Left renal pelvis (tissue), 4 donors: ENCODE results near the gene FBXL7. TPM values are rescaled to one million over a fixed set of nuclear protein-coding genes. Genes with fewer than 3 reads are reported as not detected.
"Not testable (repeated sequence)": the region's sequence is repeated elsewhere in the genome, so short reads cannot be mapped to it uniquely, and the experiment has no call there.

Experiments
- DNase-seq, 4 donors: peaks; one replicate each; pipeline ENCODE4 v3.0.0-alpha.2; 2013; ENCODE audit warnings: low read depth in 4 of 4, low spot score in 3 of 4
- polyA plus RNA-seq, 4 donors: library from polyadenylated mRNA; unstranded; fragments of 120-200 nt; gene quantifications; one replicate each; pipeline ENCODE4 v1.2.1, GENCODE V29; 2013; ENCODE audit not compliant: insufficient read length in 4 of 4

FBXL7 gene
- polyA plus RNA-seq, 4 donors = 26.2 to 79.3 (median 28.7) TPM

DNA sequence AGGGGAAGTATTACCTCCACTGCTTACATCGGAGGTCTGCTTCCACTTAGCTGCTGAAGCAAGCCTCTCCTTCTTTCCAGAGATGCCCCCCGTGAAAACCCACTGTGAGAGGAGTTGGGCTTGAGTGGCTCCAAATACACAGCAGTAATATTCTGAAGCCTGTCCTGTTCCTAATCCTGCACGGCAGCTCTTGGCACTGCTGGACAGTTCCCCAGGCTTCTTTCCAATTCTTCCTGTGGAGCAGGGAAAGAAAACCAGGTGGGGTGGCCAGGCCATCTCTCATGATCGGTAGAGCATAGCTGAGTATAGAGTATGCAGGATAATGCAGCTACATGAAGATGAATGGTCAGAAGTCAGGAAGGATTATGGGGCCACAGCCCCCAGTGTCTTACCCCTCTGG is 344.3 kb downstream of the FBXL7 start:
- DNase-seq = no peak

DNA sequence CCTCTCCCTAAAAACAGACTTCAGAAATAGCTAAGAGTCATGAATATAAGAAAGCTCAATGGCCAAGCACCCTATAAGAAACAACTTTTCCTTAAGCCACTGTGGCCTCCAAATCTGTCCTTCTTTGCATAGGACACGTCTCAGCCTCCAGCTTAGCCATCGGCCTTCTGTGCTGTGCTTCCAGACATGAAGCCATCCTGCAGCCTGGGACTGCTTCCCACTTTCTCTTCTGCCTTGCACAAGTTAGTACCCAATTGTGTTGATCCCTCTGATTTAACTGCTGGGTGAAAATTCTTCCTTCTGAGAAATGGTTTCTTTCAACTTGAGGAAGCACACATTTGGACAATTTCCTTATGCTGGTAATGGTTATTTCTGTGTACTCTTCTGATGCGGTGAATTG is 344.9 kb downstream of the FBXL7 start:
- DNase-seq = no peak

DNA sequence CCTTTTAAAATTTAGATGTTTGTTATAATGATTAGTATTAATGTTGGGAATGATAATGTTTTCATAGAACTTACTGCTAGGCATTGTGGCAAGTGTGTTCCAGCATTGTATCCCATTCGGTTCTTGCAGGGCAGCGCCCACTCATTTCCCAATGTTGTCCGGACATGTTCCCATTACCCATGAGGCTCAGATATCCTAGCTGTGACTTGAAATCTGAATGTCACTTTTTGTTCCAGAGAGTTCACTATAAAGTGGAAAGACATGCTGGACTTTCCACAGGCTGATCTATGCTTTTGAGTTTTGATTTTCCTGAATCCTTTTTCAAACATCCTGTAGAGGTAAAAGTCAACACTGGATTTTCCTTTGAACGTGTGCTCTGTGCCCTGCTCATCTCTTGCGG is 350.6 kb downstream of the FBXL7 start:
- DNase-seq = no peak

DNA sequence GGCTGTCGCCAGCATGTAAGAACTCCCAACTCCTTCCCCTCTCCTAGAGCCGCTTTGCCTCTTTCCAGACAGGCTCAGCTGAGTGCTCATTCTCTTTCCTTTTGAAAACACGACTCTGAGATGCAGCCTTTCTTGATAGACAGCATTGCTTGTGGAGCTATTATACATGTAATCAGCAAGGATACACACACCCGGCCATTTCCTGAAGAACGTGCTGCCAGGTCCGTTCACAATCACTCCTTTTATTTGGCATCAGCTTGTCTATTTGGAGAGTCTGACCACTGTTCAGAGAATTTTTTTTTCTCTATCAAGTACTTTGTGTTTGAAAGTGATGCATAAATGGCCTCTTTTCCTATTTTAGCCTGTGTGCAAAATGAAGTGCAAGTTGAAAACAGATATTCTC is 351.0 kb downstream of the FBXL7 start:
- no peak for DNase-seq

DNA sequence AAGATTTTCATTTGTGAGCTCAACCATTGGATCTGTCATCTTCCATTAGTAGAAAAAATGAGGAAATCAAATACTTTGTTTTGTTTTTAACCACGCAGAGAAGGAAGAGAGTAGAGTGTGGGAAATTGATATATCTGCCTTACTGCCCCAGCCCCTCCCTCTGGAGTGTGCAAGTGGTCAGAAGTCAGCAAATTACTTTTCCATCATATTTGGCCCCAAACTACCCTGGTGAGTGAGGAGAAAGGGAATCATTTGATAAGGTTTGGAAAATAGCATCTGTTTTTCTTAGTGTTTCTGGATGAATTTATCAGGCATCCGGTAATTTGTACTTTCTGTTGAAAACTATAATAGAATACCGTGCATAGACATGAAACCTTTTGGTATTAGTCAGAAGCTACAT is 352.2 kb downstream of the FBXL7 start:
- DNase-seq = no peak

DNA sequence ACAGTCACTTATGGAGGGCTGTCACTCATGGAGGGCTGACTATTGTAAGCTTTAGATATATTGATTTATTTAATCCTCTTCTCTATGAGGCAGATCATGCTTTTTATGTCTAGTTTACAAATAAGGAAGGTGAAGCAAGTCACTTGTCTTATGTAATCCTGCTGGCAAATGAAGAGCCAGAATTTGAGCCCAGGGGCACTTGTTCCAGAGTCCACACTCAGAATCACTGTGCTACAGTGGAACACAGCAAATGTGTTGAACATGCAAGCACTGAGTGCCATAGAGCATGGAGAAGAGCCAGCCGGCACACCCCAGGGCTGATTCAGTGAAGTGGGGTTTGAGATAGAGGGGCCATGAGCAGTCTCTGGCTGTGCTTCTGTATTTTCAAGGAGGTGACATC is 353.0 kb downstream of the FBXL7 start:
- no peak for DNase-seq

DNA sequence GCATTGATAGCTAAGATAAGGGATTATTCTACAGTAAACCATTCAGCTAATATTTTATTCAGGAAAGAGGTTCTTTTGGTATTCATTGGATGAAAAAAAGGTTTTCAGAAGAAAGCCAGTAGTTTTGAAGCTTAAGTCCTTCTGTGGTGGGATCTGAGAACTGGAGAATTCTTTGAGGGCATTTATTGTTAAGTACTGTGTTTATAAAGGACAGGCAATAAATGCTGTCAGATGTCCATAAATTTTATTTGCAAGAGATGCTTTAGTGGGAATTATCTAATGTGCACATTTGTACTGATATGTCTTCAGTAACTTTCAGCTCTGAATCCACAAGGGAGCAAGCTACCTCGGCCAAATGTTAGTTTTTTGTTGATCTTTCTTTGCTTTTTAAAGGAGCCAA is 358.3 kb downstream of the FBXL7 start:
- DNase-seq = no peak

DNA sequence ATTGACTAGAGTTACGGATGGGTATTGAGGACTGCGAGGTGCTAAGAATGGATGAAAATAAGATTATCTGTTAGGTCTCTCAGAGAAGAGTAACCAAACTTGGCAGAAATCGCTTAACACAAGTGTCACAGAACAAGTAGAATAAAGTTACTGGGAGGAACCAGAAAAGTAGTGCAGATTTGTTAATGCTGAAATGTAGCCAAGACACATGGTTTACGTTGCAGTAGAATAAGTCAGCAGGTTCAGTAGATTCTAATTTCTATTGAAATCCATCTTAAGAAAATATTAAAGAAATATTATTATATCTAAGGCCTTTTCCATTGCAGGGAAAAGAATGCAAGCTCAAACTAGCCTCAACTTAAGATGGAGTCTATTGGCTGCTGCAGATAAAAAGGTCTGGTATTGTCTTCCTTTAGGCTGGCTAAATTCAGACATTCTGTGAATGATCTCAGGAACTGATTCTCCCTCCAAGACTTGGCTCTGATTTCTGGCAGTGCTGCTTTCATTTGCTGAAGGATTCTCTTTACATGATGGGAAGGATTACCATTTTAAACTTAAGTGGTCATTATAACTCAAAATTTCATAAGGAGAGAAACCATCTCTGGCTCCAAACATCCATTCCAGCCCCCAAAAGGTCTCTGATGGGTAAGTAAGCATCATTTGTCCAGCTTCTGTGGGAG is 364.7 kb downstream of the FBXL7 start:
- no peak for DNase-seq

DNA sequence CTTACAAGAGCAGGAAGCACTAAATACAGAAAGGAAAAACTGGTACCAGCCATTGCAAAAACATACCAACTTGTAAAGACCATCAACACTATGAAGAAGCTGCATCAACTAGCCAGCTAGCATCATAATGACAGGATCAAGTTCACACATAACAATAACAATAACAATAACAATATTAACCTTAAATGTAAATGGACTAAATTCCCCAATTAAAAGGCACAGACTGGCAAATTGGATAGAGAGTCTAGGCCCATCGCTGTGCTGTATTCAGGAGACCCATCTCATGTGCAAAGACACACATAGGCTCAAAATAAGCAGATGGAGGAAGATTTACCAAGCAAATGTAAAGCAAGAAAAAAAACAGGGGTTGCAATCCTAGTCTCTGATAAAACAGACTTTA is 372.3 kb downstream of the FBXL7 start:
- DNase-seq = not testable (repeated sequence)

DNA sequence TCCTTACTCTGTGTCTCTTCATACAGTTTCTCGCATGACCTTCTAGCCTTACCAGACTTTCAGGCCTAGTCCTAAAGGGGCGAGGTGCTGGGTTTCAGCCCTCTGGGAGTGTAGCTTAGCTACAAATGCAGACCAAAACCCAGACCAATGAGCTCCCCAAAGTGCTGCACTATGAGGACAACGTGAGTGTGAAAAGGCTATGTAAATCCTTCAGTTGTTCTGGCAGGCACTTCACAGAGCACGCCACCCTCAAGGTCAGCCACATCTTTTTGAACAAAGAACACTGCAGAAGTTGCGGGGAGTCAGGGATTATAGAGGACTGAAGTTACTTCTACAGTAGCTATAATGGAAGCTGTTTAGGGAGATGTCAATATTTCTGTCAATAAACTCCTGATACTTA is 377.9 kb downstream of the FBXL7 start:
- DNase-seq = no peak

DNA sequence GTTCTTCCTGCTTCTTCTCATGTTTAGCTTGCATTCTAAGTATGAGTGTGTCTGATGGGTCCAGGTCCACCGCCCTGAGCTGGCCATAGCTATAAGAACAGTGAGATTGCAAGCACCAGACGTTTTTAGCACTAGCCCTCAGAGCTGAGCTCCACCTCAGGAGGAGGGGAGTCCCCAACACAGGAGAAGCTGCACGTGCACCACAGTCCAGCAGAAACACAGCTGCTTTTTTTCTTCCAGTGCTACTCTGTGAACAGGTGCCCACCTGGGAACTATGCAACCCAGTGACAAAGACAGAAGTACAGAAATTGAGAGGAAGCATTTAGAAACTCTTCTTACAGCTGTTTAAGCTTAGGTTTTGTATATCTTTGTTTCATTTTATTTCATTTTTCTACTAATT is 380.2 kb downstream of the FBXL7 start:
- DNase-seq = no peak

DNA sequence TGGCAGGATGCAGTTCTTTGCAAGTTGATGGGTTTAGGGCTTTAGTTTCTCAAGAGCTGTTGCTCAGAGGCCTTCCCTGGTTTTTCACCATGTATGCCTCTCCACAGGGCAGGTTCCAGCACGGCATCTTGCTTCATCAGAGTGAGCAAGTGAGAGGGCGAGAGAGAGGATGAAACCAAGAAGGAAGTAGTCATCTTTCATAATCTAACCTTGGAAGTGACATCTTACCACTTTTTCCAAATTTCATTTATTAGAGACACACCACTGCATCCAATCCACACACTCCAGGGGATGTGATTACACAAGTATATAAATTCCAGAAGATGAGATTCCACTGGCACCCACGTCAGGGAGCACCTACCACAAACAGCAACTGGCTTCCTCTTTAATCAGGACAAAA is 385.2 kb downstream of the FBXL7 start:
- DNase-seq = no peak

DNA sequence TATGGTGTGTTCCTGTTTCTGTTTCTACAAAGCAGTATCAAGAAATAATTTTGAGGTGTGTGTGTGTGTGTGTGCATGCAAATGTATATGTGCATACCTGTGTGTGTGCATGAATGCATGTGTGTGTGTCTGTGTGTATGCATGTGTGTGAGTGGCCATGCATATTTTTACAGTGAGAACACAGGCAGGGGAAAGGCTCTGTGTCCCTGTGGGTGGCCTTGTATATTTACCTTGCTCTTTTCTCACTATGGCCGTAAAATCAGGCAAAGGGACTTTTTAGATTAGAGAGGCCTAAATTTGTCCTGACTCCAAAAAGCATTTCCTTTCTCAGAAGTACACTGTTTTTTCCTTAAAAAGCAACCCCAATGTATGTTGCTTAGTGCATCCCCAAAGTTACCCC is 386.2 kb downstream of the FBXL7 start:
- no peak for DNase-seq

DNA sequence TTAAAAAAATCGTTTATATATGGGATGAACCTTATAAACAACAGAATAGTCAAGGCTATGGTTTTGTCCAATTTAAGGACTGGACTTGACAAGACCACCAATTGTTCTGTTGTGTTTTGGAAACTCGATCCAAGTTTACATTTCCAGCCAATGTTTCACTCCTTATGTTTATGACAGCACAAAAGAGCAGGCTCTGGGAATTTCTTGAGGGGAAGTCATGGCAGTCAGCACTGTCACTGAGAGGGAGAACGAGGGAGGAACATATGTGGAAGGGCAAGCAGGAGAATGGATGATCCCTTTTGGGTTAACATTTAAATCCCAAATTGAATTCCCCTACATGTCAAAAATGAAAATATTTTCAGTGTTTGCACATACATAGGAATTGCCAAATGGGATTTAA is 387.1 kb downstream of the FBXL7 start:
- no peak for DNase-seq

DNA sequence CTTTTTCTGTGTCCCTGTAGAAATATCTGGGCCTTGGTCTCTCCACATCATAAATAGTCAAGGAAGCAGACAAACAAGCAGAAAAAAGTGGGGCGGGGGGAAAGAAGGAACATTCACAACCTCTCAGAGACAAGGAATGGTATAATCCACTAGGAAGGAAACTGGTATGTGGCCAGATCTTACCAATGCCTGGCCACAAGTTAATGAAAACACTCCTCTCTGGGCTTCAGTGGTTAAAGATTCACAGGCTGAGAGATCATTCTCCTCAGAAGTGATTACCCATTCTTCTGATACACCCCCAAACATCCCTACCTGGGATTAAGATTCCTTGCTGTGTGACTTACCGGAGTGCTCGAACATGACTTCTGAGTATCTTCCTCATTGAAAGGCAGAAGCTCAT is 389.0 kb downstream of the FBXL7 start:
- no peak for DNase-seq

DNA sequence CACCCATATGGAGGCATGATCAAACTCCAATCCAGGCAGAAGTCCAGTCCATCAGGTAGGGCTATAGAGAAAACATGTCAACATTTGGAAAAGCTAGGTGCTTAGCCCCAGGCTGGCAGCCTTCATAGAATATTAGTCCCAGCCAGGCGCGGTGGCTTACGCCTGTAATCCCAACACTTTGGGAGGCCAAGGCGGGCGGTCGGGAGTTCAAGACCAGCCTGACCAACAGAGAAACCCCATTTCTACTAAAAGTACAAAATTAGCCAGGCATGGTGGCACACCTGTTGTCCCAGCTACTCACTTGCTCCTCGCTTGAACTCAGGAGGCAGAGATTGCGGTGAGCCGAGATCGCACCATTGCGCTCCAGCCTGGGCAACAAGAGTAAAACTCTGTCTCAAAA is 393.9 kb downstream of the FBXL7 start:
- DNase-seq = no peak

DNA sequence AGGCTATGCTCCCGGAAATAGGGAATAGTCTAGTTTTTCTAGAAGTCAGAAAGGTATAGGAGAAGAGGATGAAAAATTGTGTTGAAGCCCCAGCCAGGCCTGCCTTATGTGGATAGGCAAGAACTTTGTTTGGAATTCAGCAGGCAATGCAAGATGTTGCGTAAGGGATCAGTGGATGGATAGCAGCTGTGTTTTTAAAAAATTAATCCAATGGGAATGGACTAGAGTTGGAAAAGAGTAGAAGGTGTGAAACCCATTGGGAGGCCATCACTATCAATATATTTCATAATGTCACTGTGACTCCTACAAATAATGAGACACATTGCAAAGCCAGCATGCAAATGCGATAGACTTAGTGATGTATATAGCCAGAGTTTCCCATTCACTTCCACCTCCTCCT is 397.7 kb downstream of the FBXL7 start:
- DNase-seq = no peak

DNA sequence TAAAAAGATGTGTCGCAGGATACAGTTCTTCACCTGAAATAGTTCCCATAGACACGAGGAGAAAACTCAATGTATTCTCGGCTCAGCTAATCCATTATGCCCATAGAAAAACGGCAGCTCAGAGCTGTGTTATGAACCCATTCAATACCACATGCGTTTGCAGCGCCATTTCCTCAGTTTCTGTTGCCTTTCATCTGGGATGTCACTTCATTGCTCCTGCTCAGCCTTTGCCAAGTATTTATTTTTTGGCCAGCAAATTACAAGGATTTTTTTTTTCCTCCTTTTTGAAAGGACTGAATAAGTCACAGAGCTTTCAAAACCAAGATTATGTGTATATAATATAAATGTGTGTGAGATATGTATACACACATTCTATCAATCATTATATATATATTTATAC is 398.7 kb downstream of the FBXL7 start:
- no peak for DNase-seq

DNA sequence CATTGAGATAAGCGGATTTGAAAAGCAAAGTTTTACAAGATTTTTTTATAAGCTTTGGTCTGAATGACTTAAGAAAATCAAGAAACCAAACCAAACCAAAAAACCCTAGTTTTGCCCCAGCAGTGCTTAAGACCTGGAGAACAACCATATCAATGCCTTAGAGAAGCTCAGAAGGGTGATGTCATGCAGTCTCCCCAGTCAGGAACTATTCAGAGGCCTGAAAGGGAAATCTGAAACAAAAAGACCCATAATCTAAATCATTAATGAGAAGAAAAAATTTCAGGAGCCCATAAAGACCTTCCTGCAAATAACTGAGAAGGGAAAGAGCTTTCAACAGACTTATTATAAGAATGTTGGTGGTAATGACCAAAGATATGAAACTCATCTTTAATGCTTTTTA is 399.5 kb downstream of the FBXL7 start:
- no peak for DNase-seq

DNA sequence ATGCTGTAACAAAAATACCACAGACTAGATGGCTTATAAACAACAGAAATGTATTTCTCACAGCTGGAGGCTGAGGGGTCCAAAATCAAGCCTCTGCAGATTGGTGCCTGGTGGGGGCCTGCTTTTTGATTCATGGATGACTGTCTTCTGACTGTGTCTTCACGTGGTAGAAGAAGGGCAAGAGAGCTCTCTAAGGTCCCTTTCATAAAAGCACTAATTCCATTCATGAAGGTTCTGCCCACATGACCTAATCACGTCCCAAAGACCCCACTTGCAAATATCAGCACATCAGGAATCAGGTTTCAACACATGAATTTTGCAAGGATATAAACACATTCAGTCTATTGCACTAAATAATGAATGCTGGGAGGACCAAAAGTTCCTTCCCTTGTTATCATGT is 401.2 kb downstream of the FBXL7 start:
- DNase-seq = no peak

DNA sequence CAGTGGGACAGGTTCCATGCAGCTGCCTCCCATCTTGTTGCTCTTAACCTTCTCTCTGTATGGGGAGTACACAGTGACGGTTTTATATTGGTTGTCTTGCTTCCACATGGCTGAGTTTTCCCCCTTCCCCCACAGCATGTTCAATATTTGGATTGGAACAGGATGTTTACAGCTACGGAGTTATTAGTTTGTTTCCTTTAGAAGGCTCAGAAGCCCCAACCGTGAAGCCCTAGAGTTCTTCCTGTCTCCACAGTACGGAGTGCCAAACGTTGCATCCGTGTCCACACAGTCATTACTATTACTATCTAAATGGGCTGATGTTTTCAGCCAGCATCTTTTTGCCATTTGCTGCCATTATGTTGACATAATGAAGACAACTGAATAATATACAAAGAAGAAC is 402.1 kb downstream of the FBXL7 start:
- DNase-seq = no peak

DNA sequence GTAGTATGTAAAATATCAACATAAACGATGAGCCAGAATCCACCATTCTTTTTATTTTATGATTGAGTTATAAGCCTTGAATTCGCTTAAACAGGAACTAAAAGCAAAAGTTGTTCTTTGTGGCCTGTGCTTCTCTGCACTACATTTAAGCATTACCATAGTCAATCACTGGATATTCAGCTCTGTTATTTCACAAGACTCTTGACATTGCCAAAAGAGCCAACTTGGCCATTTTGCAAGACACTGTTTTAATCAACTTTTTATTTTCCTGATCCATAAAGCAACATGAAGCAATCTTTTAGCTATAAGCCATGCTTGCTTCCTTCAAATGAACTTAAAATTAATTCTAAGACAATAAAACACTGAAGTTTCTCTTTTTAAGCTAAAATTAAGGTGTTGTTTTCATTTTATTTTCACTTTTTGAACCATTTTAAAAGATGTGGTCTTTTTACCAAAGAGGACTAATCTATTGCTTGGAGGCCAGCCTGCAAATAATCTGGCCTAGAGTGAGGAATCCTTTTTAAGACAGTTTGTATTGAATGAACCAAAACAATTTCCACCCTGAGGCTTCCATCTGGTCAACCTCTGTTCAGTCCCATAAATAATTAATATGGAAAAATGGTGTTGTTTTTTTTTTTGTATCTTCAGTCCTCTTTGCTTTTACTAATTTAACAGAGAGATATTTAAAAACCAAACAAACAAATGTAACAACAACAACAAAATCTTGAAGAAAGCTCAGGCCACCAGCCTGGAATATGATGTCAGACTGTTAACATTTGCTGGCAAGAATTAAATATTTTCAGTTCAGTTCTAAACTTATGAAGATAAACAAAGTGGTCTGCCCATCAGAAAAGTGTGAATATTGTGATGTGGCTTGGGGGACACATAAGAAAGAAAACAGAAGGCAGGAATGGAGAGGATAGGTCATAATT is 405.2 kb downstream of the FBXL7 start:
- DNase-seq = no peak
